HepG2 (cell line): Measurements from ENCODE around the gene ISCU. TPM values are rescaled to one million over a fixed set of nuclear protein-coding genes. Genes with fewer than 3 reads are reported as not detected.

Experiments
- ATAC-seq: fragments of 200-7000 bp; cut with Tn5 transposase; 3 replicates; pipeline ENCODE4 v1.9.1; 2020; ENCODE audit warnings: mild to moderate bottlenecking, moderate library complexity
- BruUV-seq: library from RNA; stranded (reverse); fragments of 400-500 nt; replicated peaks from 2 replicates; lab custom pipeline; 2021; lab: Mats Ljungman, UMichigan
- CTCF ChIA-PET: fragments of 300-600 bp; formaldehyde crosslinking; extraction: SDS; loops from one replicate; lab custom pipeline; 2021; ENCODE audit warnings: low total read pairs, inconsistent platforms, low intra/inter-chr PET ratio; lab: Yijun Ruan, JAX
- POLR2A ChIA-PET: fragments of 350-600 bp; sonication (Branson Sonifier 250); formaldehyde crosslinking; loops from one replicate; lab custom pipeline; 2020; ENCODE audit warnings: antibody characterized with exemption, inconsistent platforms; lab: Yijun Ruan, JAX
- DNase-seq: peaks from one replicate; pipeline ENCODE4 v3.0.0-alpha.2; 2015; ENCODE audit warnings: low spot score
- FAIRE-seq: peaks from 3 replicates; lab custom pipeline; 2011; peaks lifted over from hg19 to GRCh38; lab: Jason Lieb, UNC
- H2AFZ ChIP-seq: one replicate; pipeline ENCODE4 v1.6.1; 2011; ENCODE audit warnings: low read length, inconsistent platforms
- H3K27ac ChIP-seq: fragments of 300-600 bp; 3 replicates; pipeline ENCODE4 v1.8.0; 2011; ENCODE audit warnings: mixed run types, mild to moderate bottlenecking, mixed read lengths, low read length, inconsistent platforms; ENCODE audit not compliant: insufficient read depth; ENCODE audit errors: extremely low read length
- H3K27me3 ChIP-seq, 2 experiments: fragments of 200-600 bp in 1 of 2; 2 replicates in 1 of 2; 3 replicates in 1 of 2; pipeline versions ENCODE4 v1.6.0 to v1.8.0; 2011; ENCODE audit warnings: low read length in 2 of 2, mild to moderate bottlenecking in 2 of 2, moderate library complexity in 2 of 2, inconsistent platforms in 1 of 2; ENCODE audit not compliant: insufficient read depth in 2 of 2, control insufficient read depth in 1 of 2
- H3K36me3 ChIP-seq, 2 experiments: fragments of 200-600 bp in 1 of 2; replicated peaks in 1 of 2; 2 replicates in 1 of 2; 3 replicates in 1 of 2; pipeline versions ENCODE4 v1.5.1 to v1.8.0; 2011; ENCODE audit warnings: low read length in 2 of 2, inconsistent platforms in 1 of 2; ENCODE audit not compliant: insufficient read depth in 2 of 2, control insufficient read depth in 1 of 2
- H3K4me1 ChIP-seq: 2 replicates; pipeline ENCODE4 v1.5.1; 2012; ENCODE audit warnings: low read length, inconsistent platforms; ENCODE audit not compliant: insufficient read depth
- H3K4me2 ChIP-seq: 2 replicates; pipeline ENCODE4 v1.6.0; 2011; ENCODE audit warnings: low read depth, low read length, inconsistent platforms
- H3K4me3 ChIP-seq, 3 experiments: fragments of 200-600 bp in 1 of 3; sonication (generic), shearing (Covaris generic) in 1 of 3; replicated peaks in 1 of 3; 2 replicates each; pipeline ENCODE4 v1.5.1; 2011 to 2016; ENCODE audit warnings: low read length in 3 of 3, inconsistent platforms in 2 of 3, low read depth in 2 of 3, mild to moderate bottlenecking in 2 of 3, control low read depth in 1 of 3, mixed read lengths in 1 of 3; ENCODE audit not compliant: insufficient read depth in 1 of 3
- H3K79me2 ChIP-seq: one replicate; pipeline ENCODE4 v1.6.1; 2011; ENCODE audit warnings: low read length, inconsistent platforms; ENCODE audit not compliant: insufficient read depth
- H3K9ac ChIP-seq: 2 replicates; pipeline ENCODE4 v1.6.0; 2011; ENCODE audit warnings: mild to moderate bottlenecking, low read depth, low read length, inconsistent platforms; ENCODE audit not compliant: insufficient read depth
- H3K9me3 ChIP-seq: 2 replicates; pipeline ENCODE4 v1.5.1; 2012; ENCODE audit warnings: mild to moderate bottlenecking, low read length
- H4K20me1 ChIP-seq: 2 replicates; pipeline ENCODE4 v1.6.0; 2011; ENCODE audit warnings: inconsistent platforms, mild to moderate bottlenecking, low read length, moderate library complexity; ENCODE audit not compliant: insufficient read depth
- ATF4 ChIP-seq, 2 experiments: fragments of 450-650 bp in 1 of 2; sonication (generic) in 1 of 2; formaldehyde crosslinking; IDR thresholded peaks; 2 replicates each; pipeline versions ENCODE4 v1.5.0 to v1.8.0; 2020 to 2022; ENCODE audit warnings: mild to moderate bottlenecking in 1 of 2, missing genetic modification reagents in 1 of 2
- BHLHE40 ChIP-seq: IDR thresholded peaks from 2 replicates; pipeline ENCODE4 v1.6.1; 2011; ENCODE audit warnings: low read length, improper control_type of control experiment
- CEBPB ChIP-seq: IDR thresholded peaks from 2 replicates; pipeline ENCODE4 v1.6.1; 2011; ENCODE audit warnings: low read depth, low read length, improper control_type of control experiment, borderline replicate concordance
- CEBPG ChIP-seq: IDR thresholded peaks from 2 replicates; pipeline ENCODE4 v1.6.1; 2016
- CENPX ChIP-seq: sonication (generic); formaldehyde crosslinking; IDR thresholded peaks from 2 replicates; pipeline ENCODE4 v1.9.0; 2021; ENCODE audit warnings: mild to moderate bottlenecking, missing genetic modification reagents, moderate library complexity
- KLF9 ChIP-seq: IDR thresholded peaks from 2 replicates; pipeline ENCODE4 v1.6.1; 2016; ENCODE audit warnings: low read depth
- MIER3 ChIP-seq: IDR thresholded peaks from 2 replicates; pipeline ENCODE4 v1.6.1; 2016; ENCODE audit warnings: missing compliant biosample characterization, borderline replicate concordance
- MXD3 ChIP-seq: IDR thresholded peaks from 2 replicates; pipeline ENCODE4 v1.6.1; 2016; ENCODE audit warnings: mild to moderate bottlenecking, missing biosample characterization, missing genetic modification reagents
- NR2F6 ChIP-seq, 2 experiments: IDR thresholded peaks; 2 replicates each; pipeline ENCODE4 v1.6.1; 2016; ENCODE audit warnings: antibody characterized with exemption in 1 of 2, mild to moderate bottlenecking in 1 of 2
- PRDM15 ChIP-seq: sonication (generic); formaldehyde crosslinking; IDR thresholded peaks from 2 replicates; pipeline ENCODE4 v1.4.0; 2020; ENCODE audit warnings: missing genetic modification reagents
- RXRA ChIP-seq: sonication (generic); formaldehyde crosslinking; IDR thresholded peaks from 2 replicates; pipeline ENCODE4 v1.5.1; 2020; ENCODE audit warnings: missing genetic modification reagents
- SALL2 ChIP-seq: sonication (generic); formaldehyde crosslinking; IDR thresholded peaks from 2 replicates; pipeline ENCODE4 v1.8.1; 2023; ENCODE audit warnings: mild to moderate bottlenecking, missing genetic modification reagents, inconsistent platforms
- ZEB1 ChIP-seq: IDR thresholded peaks from 2 replicates; pipeline ENCODE4 v1.6.1; 2012; ENCODE audit warnings: mild to moderate bottlenecking, low read depth, inconsistent platforms; ENCODE audit not compliant: insufficient replicate concordance
- ZFAT ChIP-seq: sonication (generic); formaldehyde crosslinking; conservative IDR thresholded peaks from 2 replicates; pipeline ENCODE4 v1.8.1; 2023; ENCODE audit warnings: missing genetic modification reagents, inconsistent platforms
- ZFP37 ChIP-seq: sonication (generic); formaldehyde crosslinking; IDR thresholded peaks from 2 replicates; pipeline ENCODE4 v1.4.0; 2020; ENCODE audit warnings: missing genetic modification reagents, borderline replicate concordance
- ZMYM3 ChIP-seq: sonication (generic); formaldehyde crosslinking; IDR thresholded peaks from 2 replicates; pipeline ENCODE4 v1.5.1; 2020; ENCODE audit warnings: mild to moderate bottlenecking, missing genetic modification reagents
- ZNF121 ChIP-seq: sonication (generic); formaldehyde crosslinking; IDR thresholded peaks from 2 replicates; pipeline ENCODE4 v1.5.0; 2020; ENCODE audit warnings: mild to moderate bottlenecking, missing genetic modification reagents
- ZNF460 ChIP-seq: sonication (generic); formaldehyde crosslinking; IDR thresholded peaks from 2 replicates; pipeline ENCODE4 v1.5.1; 2020; ENCODE audit warnings: missing genetic modification reagents, mild to moderate bottlenecking, borderline replicate concordance
- ZNF563 ChIP-seq: sonication (generic); formaldehyde crosslinking; IDR thresholded peaks from 2 replicates; pipeline ENCODE4 v1.8.0; 2022; ENCODE audit warnings: mild to moderate bottlenecking, moderate library complexity, missing genetic modification reagents
- ZNF629 ChIP-seq: sonication (generic); formaldehyde crosslinking; conservative IDR thresholded peaks from 2 replicates; pipeline ENCODE4 v1.5.0; 2020; ENCODE audit warnings: missing genetic modification reagents
- WGBS: methylation state at CpG from one replicate; pipeline ENCODE4 v1.1.6; 2017; ENCODE audit warnings: low lambda C conversion rate; 5-methylcytosine and 5-hydroxymethylcytosine counted together
- in situ Hi-C: cut with HindIII; loops from 2 replicates; pipeline ENCODE4 v1.10.0; 2017; ENCODE audit warnings: low pct_unique_long_range_greater_than_20kb; ENCODE audit not compliant: extremely low pct_ligation_motif_present
- intact Hi-C: fragments of 100-400 bp; cut with micrococcal nuclease; formaldehyde crosslinking; loops from one replicate; pipeline ENCODE4 v1.10.0; 2022; ENCODE audit not compliant: unreplicated experiment
- polyA plus RNA-seq, 8 experiments: library from polyadenylated mRNA; depleted of rRNA in 3 of 8; stranded (reverse) in 7 of 8; unstranded in 1 of 8; fragments of >200 nt; fragmentation: Illumina TruSeq in 4 of 8; extraction: Trizol in 4 of 8; gene quantifications; 2 replicates each; pipeline versions ENCODE4 v1.2.1 to v1.2.3, GENCODE V29; 2011 to 2016; ENCODE audit warnings: low read depth in 4 of 8, missing spikeins in 1 of 8, mixed read lengths in 1 of 8; ENCODE audit not compliant: insufficient read depth in 1 of 8
- total RNA-seq, 5 experiments: library from RNA; depleted of rRNA; stranded (reverse); fragments of >200 nt; fragmentation: Illumina TruSeq; extraction: Trizol; gene quantifications; 2 replicates each; pipeline ENCODE4 v1.2.3, GENCODE V29; 2016; ENCODE audit warnings: low read depth in 1 of 5

The ISCU gene
- total and polyA plus RNA-seq, 2 of the 13 experiments (the other 11 are each of a cell fraction or from before 2014, with no cell fraction given): 94.4 to 107 TPM

- TF ChIP-seq ZNF629 (CRISPR knock-in tag): peak; percentile 72
- TF ChIP-seq ZFP37 (CRISPR knock-in tag): no peak
- no peak for TF ChIP-seq MXD3 (CRISPR knock-in tag)
- no peak for TF ChIP-seq CENPX (CRISPR knock-in tag)
- TF ChIP-seq KLF9 (CRISPR knock-in tag): no peak
- TF ChIP-seq ZFAT (CRISPR knock-in tag): no peak
These were observed 49.6 kb downstream of the ISCU start (continued) for GRCh38 chr12:108611884-108612415.

GRCh38 chr12:108612788-108613282, 50.4 kb downstream of the ISCU start:
- Histone ChIP-seq H3K9ac (no peak overlapping the region), H3K4me1 (peaks cover 12% of the 10 kb centered on the region), H3K9me3 (no peaks in the 10 kb centered on the region), H3K79me2 (no peaks in the 10 kb centered on the region), H2AFZ (no peak overlapping the region), H3K27me3 (peaks cover 0 to 22% of the 10 kb centered on the region in 2 experiments; a peak in 4 of 5 replicates), H3K36me3 (no peaks in the 10 kb centered on the region), H4K20me1 (no peaks in the 10 kb centered on the region), H3K4me2 (no peak overlapping the region), H3K27ac (no peak overlapping the region), H3K4me3 (no peak overlapping the region)
- intact Hi-C loops (no loop called here), in situ Hi-C loops (no loop called here)
- FAIRE-seq (no peak), ATAC-seq (peak; percentile 65), DNase-seq (no peak)
- whole genome bisulfite sequencing: 25% methylated on average over 8 of the region's 8 CpGs
- ChIA-PET CTCF (no interaction called here), POLR2A (no interaction called here)
- no TSS peak for BruUV-seq
- TF ChIP-seq SALL2 (CRISPR knock-in tag) (0 out of 2 replicates have a peak, but pooled peaks have one; percentile 29), ZNF629 (CRISPR knock-in tag) (peak; percentile 55), RXRA (CRISPR knock-in tag) (0 out of 2 replicates have a peak, but pooled peaks have one; percentile 37), CEBPG (peak; percentile 56), PRDM15 (CRISPR knock-in tag) (peak; percentile 97), MIER3 (CRISPR knock-in tag) (no peak), ZMYM3 (CRISPR knock-in tag) (peak; percentile 21; the same call in 1 of the 2 replicates), ZNF121 (0 out of 2 replicates have a peak, but pooled peaks have one; percentile 43), ZNF460 (CRISPR knock-in tag) (peak; percentile 90), CEBPB (peak; percentile 79), ZEB1 (peak; percentile 61), BHLHE40 (no peak), ATF4 (CRISPR knock-in tag; IDR thresholded peaks at IDR 0.05) (peak in 1 of 2 experiments; percentile 46; a peak in 1 of 4 replicates), ZNF563 (CRISPR knock-in tag) (peak; percentile 92; the same call in 1 of the 2 replicates), NR2F6 (IDR thresholded peaks at IDR 0.05) (no peak), NR2F6 (CRISPR knock-in tag; IDR thresholded peaks at IDR 0.05) (peak; percentile 45; the same call in 1 of the 2 replicates)
